GM12874 (cell line): Measurements from ENCODE around the gene ZNF500.

Source experiments
- CTCF ChIP-seq: IDR thresholded peaks from 2 replicates; pipeline ENCODE4 v1.5.1; 2011; ENCODE audit warnings: low read depth, mild to moderate bottlenecking, control low read depth, low read length, moderate library complexity; ENCODE audit not compliant: insufficient read depth

Gene ZNF500

GRCh38 chr16:4800290-4801041, 33.5 kb upstream of the ZNF500 start:
- no peak for TF ChIP-seq CTCF

GRCh38 chr16:4799171-4799855, 32.4 kb upstream of the ZNF500 start:
- TF ChIP-seq CTCF, result no peak

- TF ChIP-seq CTCF, result no peak
Measured at GRCh38 chr16:4798456-4798855, 31.5 kb upstream of the ZNF500 start.

GRCh38 chr16:4797805-4798252, 30.9 kb upstream of the ZNF500 start:
- no peak for TF ChIP-seq CTCF

GRCh38 chr16:4796982-4797804, 30.2 kb upstream of the ZNF500 start:
- TF ChIP-seq CTCF, result no peak

GRCh38 chr16:4795828-4796572, 29.0 kb upstream of the ZNF500 start:
- no peak for TF ChIP-seq CTCF
